ENCODE measurements around the gene AOC1. TPM values are rescaled to one million over a fixed set of nuclear protein-coding genes. Genes with fewer than 3 reads are reported as not detected.
A peak's percentile ranks its signal among the peaks of the same experiment; 100 is the strongest.

The AOC1 gene
- total RNA-seq, 2 experiments from 2014 or later = not detected

GRCh38 chr7:150854066-150855000 lies 2.0 kb downstream of the AOC1 start:
- no peaks in the 10 kb centered on the region for H3K36me3 Mint-ChIP-seq (ENCODE audit: low read depth)
- POLR2A ChIA-PET = no interaction called here
- no peak overlapping the region for H3K27ac Mint-ChIP-seq
- CTCF ChIA-PET = no interaction called here
- H3K9me3 Mint-ChIP-seq (ENCODE audit: insufficient read depth) = no peaks in the 10 kb centered on the region
- H3K4me3 Mint-ChIP-seq = no peak overlapping the region
- ATAC-seq (no peak), DNase-seq (peak; percentile 18)
- peaks cover 10% of the 10 kb centered on the region for H3K4me1 Mint-ChIP-seq (ENCODE audit: low read depth)
- H3K27me3 Mint-ChIP-seq (ENCODE audit: low read depth) = peaks cover 22% of the 10 kb centered on the region

GRCh38 chr7:150855046-150855445 lies 2.7 kb downstream of the AOC1 start:
- POLR2A ChIA-PET = no interaction called here
- DNase-seq (peak; percentile 12), ATAC-seq (no peak)
- CTCF ChIA-PET = no interaction called here
- H3K36me3 Mint-ChIP-seq (ENCODE audit: low read depth) = no peaks in the 10 kb centered on the region
- H3K27me3 Mint-ChIP-seq (ENCODE audit: low read depth) = peaks cover 17% of the 10 kb centered on the region
- H3K4me1 Mint-ChIP-seq (ENCODE audit: low read depth) = peaks cover 10% of the 10 kb centered on the region
- H3K9me3 Mint-ChIP-seq (ENCODE audit: insufficient read depth) = no peaks in the 10 kb centered on the region
- H3K27ac Mint-ChIP-seq = no peak overlapping the region
- H3K4me3 Mint-ChIP-seq = no peak overlapping the region

GRCh38 chr7:150855476-150856302 lies 3.4 kb downstream of the AOC1 start:
- CTCF ChIA-PET = no interaction called here
- H3K4me3 Mint-ChIP-seq = no peak overlapping the region

GRCh38 chr7:150856303-150857275 lies 4.3 kb downstream of the AOC1 start:
- Mint-ChIP-seq H3K27ac (no peak overlapping the region), H3K4me3 (no peak overlapping the region), H3K27me3 (ENCODE audit: low read depth) (peaks cover 6% of the 10 kb centered on the region), H3K36me3 (ENCODE audit: low read depth) (no peaks in the 10 kb centered on the region), H3K4me1 (ENCODE audit: low read depth) (peaks cover 9% of the 10 kb centered on the region), H3K9me3 (ENCODE audit: insufficient read depth) (no peaks in the 10 kb centered on the region)
- ATAC-seq (no peak), DNase-seq (peak; percentile 18)
- POLR2A ChIA-PET = no interaction called here
- CTCF ChIA-PET = no interaction called here

More at GRCh38 chr7:150855476-150856302, 3.4 kb downstream of the AOC1 start:
- DNase-seq (peak; percentile 6), ATAC-seq (no peak)
- Mint-ChIP-seq H3K4me1 (ENCODE audit: low read depth) (peaks cover 10% of the 10 kb centered on the region), H3K27me3 (ENCODE audit: low read depth) (peaks cover 12% of the 10 kb centered on the region), H3K36me3 (ENCODE audit: low read depth) (no peaks in the 10 kb centered on the region), H3K27ac (no peak overlapping the region), H3K9me3 (ENCODE audit: insufficient read depth) (no peaks in the 10 kb centered on the region)
- POLR2A ChIA-PET = no interaction called here

- H3K27me3 Mint-ChIP-seq (ENCODE audit: low read depth) = peaks cover under 1% of the 10 kb centered on the region
- H3K36me3 Mint-ChIP-seq (ENCODE audit: low read depth) = no peaks in the 10 kb centered on the region
- POLR2A ChIA-PET = no interaction called here
- ATAC-seq (no peak), DNase-seq (peak; percentile 13)
- no peak overlapping the region for H3K4me3 Mint-ChIP-seq
- no peaks in the 10 kb centered on the region for H3K9me3 Mint-ChIP-seq (ENCODE audit: insufficient read depth)
- no peak overlapping the region for H3K27ac Mint-ChIP-seq
- CTCF ChIA-PET = no interaction called here
- H3K4me1 Mint-ChIP-seq (ENCODE audit: low read depth) = peaks cover under 1% of the 10 kb centered on the region
These were observed 5.1 kb downstream of the AOC1 start for GRCh38 chr7:150857276-150858055.

- Mint-ChIP-seq H3K9me3 (ENCODE audit: insufficient read depth) (no peaks in the 10 kb centered on the region), H3K4me3 (no peak overlapping the region), H3K27ac (no peak overlapping the region), H3K36me3 (ENCODE audit: low read depth) (no peaks in the 10 kb centered on the region), H3K27me3 (ENCODE audit: low read depth) (no peaks in the 10 kb centered on the region), H3K4me1 (ENCODE audit: low read depth) (no peaks in the 10 kb centered on the region)
- CTCF ChIA-PET = no interaction called here
- DNase-seq = no peak
- no peak for ATAC-seq
- POLR2A ChIA-PET = no interaction called here
These were observed 6.2 kb downstream of the AOC1 start for GRCh38 chr7:150858236-150859197.

GRCh38 chr7:150860291-150860977 lies 8.1 kb downstream of the AOC1 start:
- Mint-ChIP-seq H3K27ac (no peak overlapping the region), H3K9me3 (ENCODE audit: insufficient read depth) (no peaks in the 10 kb centered on the region), H3K36me3 (ENCODE audit: low read depth) (no peaks in the 10 kb centered on the region), H3K4me3 (no peak overlapping the region), H3K4me1 (ENCODE audit: low read depth) (no peaks in the 10 kb centered on the region), H3K27me3 (ENCODE audit: low read depth) (no peaks in the 10 kb centered on the region)
- no peak for ATAC-seq
- DNase-seq = peak; percentile 10
- ChIA-PET CTCF (no interaction called here), POLR2A (no interaction called here)

- no peak for ATAC-seq
- H3K9me3 Mint-ChIP-seq (ENCODE audit: insufficient read depth) = no peaks in the 10 kb centered on the region
- no peaks in the 10 kb centered on the region for H3K36me3 Mint-ChIP-seq (ENCODE audit: low read depth)
- ChIA-PET POLR2A (no interaction called here), CTCF (no interaction called here)
- DNase-seq = no peak
- no peak overlapping the region for H3K27ac Mint-ChIP-seq
- no peaks in the 10 kb centered on the region for H3K4me1 Mint-ChIP-seq (ENCODE audit: low read depth)
- no peak overlapping the region for H3K4me3 Mint-ChIP-seq
- H3K27me3 Mint-ChIP-seq (ENCODE audit: low read depth) = no peaks in the 10 kb centered on the region
These were observed 8.6 kb downstream of the AOC1 start for GRCh38 chr7:150860978-150861295.

GRCh38 chr7:150862356-150862755 lies 10.0 kb downstream of the AOC1 start:
- POLR2A ChIA-PET = no interaction called here
- Mint-ChIP-seq H3K27ac (no peak overlapping the region), H3K4me1 (ENCODE audit: low read depth) (no peaks in the 10 kb centered on the region), H3K27me3 (ENCODE audit: low read depth) (peaks cover 2% of the 10 kb centered on the region), H3K36me3 (ENCODE audit: low read depth) (no peaks in the 10 kb centered on the region), H3K9me3 (ENCODE audit: insufficient read depth) (no peaks in the 10 kb centered on the region), H3K4me3 (no peak overlapping the region)
- no peak for ATAC-seq
- CTCF ChIA-PET = no interaction called here
- no peak for DNase-seq

- Mint-ChIP-seq H3K4me3 (no peak overlapping the region), H3K4me1 (ENCODE audit: low read depth) (no peaks in the 10 kb centered on the region), H3K27ac (no peak overlapping the region), H3K36me3 (ENCODE audit: low read depth) (no peaks in the 10 kb centered on the region), H3K27me3 (ENCODE audit: low read depth) (peaks cover 11% of the 10 kb centered on the region), H3K9me3 (ENCODE audit: insufficient read depth) (no peaks in the 10 kb centered on the region)
- ATAC-seq = no peak
- CTCF ChIA-PET = no interaction called here
- DNase-seq = no peak
- POLR2A ChIA-PET = no interaction called here
These were observed 11.6 kb downstream of the AOC1 start for GRCh38 chr7:150863946-150864345.

Measured in activated CD8-positive, alpha-beta T cell treated with anti-CD3 and anti-CD28 coated beads, Interleukin-2, amount 10 ng/mL, durations not matched to agents 7 days and 5 days (primary cell).